KMS-11 (cell line): ENCODE measurements around the gene KLF13.
A peak's percentile ranks its signal among the peaks of the same experiment; 100 is the strongest.

Source experiments
- H2AFZ ChIP-seq: fragments of 200-600 bp; sonication (generic); 2 replicates; pipeline ENCODE4 v1.6.1; 2016; ENCODE audit warnings: antibody characterized with exemption, mixed run types, low read depth
- H3K27ac ChIP-seq: fragments of 200-600 bp; sonication (generic); 2 replicates; pipeline ENCODE4 v1.6.1; 2016; ENCODE audit warnings: mild to moderate bottlenecking, mixed run types
- H3K27me3 ChIP-seq: fragments of 200-600 bp; sonication (generic); 2 replicates; pipeline ENCODE4 v1.6.1; 2017; ENCODE audit warnings: mild to moderate bottlenecking, low read depth, mixed run types, moderate library complexity; ENCODE audit not compliant: insufficient read depth
- H3K36me3 ChIP-seq: fragments of 200-600 bp; sonication (generic); 2 replicates; pipeline ENCODE4 v1.6.1; 2017; ENCODE audit warnings: mild to moderate bottlenecking, mixed run types; ENCODE audit not compliant: insufficient read depth
- H3K4me1 ChIP-seq: fragments of 200-600 bp; sonication (generic); 2 replicates; pipeline ENCODE4 v1.6.1; 2016; ENCODE audit warnings: mild to moderate bottlenecking, low read depth, mixed run types; ENCODE audit not compliant: poor library complexity, severe bottlenecking
- H3K4me2 ChIP-seq: fragments of 200-600 bp; sonication (generic); 2 replicates; pipeline ENCODE4 v1.7.0; 2016; ENCODE audit warnings: mild to moderate bottlenecking, mixed run types
- H3K4me3 ChIP-seq: fragments of 200-600 bp; sonication (generic); IDR thresholded peaks from 2 replicates; pipeline ENCODE4 v1.6.1; 2017; ENCODE audit warnings: low read depth, low read length, mixed read lengths; ENCODE audit not compliant: insufficient read depth
- H3K79me2 ChIP-seq: fragments of 200-600 bp; sonication (generic); 2 replicates; pipeline ENCODE4 v1.6.1; 2016; ENCODE audit warnings: low read depth, mixed run types; ENCODE audit not compliant: insufficient read depth
- H3K9ac ChIP-seq: fragments of 200-600 bp; sonication (generic); 2 replicates; pipeline ENCODE4 v1.6.1; 2016; ENCODE audit warnings: mild to moderate bottlenecking, mixed run types
- H4K20me1 ChIP-seq: fragments of 200-600 bp; sonication (generic); 2 replicates; pipeline ENCODE4 v1.6.1; 2016; ENCODE audit warnings: mild to moderate bottlenecking, mixed run types; ENCODE audit not compliant: insufficient read depth
- TF ChIP-seq, protein P1 (sequence below): fragments of 200-600 bp; sonication (generic); conservative IDR thresholded peaks from 2 replicates; pipeline ENCODE4 v1.6.1; 2017; ENCODE audit warnings: low read depth, mild to moderate bottlenecking, antibody characterized with exemption, low read length, moderate library complexity, mixed read lengths

The KLF13 gene

DNA sequence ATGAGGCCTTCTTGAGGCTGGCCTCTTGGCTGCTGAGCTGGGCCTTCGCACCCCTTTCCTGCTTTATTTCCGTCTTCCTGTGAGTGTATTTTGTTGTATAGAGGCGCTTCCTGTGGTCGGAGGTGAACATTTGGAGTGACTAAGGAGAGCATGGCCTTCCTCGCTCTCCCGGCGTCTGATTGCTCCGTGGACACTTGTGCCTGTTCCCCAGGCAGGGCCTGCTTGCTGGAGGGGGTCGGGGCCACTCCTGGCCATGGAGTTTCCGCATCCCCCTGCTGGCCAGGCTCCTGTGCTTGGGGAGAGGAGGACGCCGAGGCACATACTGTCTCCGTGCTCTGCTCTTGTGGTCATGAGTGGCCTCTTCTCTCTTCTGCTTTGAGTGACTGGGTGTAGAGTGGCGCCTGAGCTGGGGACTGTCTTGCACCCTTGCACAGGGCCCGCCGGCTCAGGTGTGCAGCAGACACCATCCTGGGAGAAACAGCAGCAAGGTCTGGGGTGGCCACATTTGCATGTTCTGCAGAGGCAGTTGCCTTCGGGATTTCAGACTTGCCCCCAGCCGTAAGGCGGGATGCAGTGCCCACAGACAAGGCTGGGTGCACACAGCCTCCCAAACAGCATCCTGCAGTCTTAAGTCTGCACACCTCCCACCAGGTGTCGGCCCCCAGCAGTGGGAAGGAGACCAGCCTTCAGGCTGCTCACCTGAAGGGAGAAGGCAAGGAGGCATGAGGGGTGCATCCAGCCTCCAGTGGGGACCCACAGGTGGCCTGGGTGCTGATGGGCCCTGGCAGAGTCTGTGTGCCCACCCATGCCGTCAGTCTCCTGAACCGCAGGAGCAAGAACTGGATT lies 16.4 kb downstream of the KLF13 start:
- Histone ChIP-seq H2AFZ (no peak overlapping the region), H3K27ac (peak overlapping the region; percentile 95; the same call in 1 of the 2 replicates), H3K4me2 (peak overlapping the region; percentile 99), H4K20me1 (peaks cover 41% of the 10 kb centered on the region), H3K27me3 (no peaks in the 10 kb centered on the region), H3K79me2 (peaks cover 100% of the 10 kb centered on the region), H3K4me1 (peaks cover 95% of the 10 kb centered on the region), H3K9ac (peak overlapping the region; percentile 82; the same call in 1 of the 2 replicates), H3K4me3 (no peak overlapping the region), H3K36me3 (no peaks in the 10 kb centered on the region; the same call in 1 of the 2 replicates)
- TF ChIP-seq, protein P1, sequence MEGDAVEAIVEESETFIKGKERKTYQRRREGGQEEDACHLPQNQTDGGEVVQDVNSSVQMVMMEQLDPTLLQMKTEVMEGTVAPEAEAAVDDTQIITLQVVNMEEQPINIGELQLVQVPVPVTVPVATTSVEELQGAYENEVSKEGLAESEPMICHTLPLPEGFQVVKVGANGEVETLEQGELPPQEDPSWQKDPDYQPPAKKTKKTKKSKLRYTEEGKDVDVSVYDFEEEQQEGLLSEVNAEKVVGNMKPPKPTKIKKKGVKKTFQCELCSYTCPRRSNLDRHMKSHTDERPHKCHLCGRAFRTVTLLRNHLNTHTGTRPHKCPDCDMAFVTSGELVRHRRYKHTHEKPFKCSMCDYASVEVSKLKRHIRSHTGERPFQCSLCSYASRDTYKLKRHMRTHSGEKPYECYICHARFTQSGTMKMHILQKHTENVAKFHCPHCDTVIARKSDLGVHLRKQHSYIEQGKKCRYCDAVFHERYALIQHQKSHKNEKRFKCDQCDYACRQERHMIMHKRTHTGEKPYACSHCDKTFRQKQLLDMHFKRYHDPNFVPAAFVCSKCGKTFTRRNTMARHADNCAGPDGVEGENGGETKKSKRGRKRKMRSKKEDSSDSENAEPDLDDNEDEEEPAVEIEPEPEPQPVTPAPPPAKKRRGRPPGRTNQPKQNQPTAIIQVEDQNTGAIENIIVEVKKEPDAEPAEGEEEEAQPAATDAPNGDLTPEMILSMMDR: no peak

- peaks cover 3% of the 10 kb centered on the region; the same call in 1 of the 2 replicates for H3K36me3 ChIP-seq
- no peak overlapping the region for H3K4me3 ChIP-seq
- H2AFZ ChIP-seq: no peak overlapping the region
- H3K79me2 ChIP-seq: peaks cover 100% of the 10 kb centered on the region
- TF ChIP-seq, protein P1: no peak
- peak overlapping the region; percentile 95; the same call in 1 of the 2 replicates for H3K27ac ChIP-seq
- H3K4me2 ChIP-seq: peak overlapping the region; percentile 99
- H3K4me1 ChIP-seq: peaks cover 95% of the 10 kb centered on the region
- peak overlapping the region; percentile 82; the same call in 1 of the 2 replicates for H3K9ac ChIP-seq
- H3K27me3 ChIP-seq: no peaks in the 10 kb centered on the region
- peaks cover 34% of the 10 kb centered on the region for H4K20me1 ChIP-seq
These were observed 17.2 kb downstream of the KLF13 start for GRCh38 chr15:31343831-31344230.

GRCh38 chr15:31344266-31344665 lies 17.6 kb downstream of the KLF13 start:
- no peak overlapping the region for H2AFZ ChIP-seq
- peak overlapping the region; percentile 99 for H3K4me2 ChIP-seq
- H3K4me3 ChIP-seq: peak overlapping the region; percentile 1
- H3K9ac ChIP-seq: peak overlapping the region; percentile 82; the same call in 1 of the 2 replicates
- H3K36me3 ChIP-seq: peaks cover 3% of the 10 kb centered on the region; the same call in 1 of the 2 replicates
- H3K27me3 ChIP-seq: no peaks in the 10 kb centered on the region
- H3K79me2 ChIP-seq: peaks cover 100% of the 10 kb centered on the region
- H3K4me1 ChIP-seq: peaks cover 95% of the 10 kb centered on the region
- H3K27ac ChIP-seq: peak overlapping the region; percentile 95
- TF ChIP-seq, protein P1: no peak
- H4K20me1 ChIP-seq: peaks cover 30% of the 10 kb centered on the region

GRCh38 chr15:31344823-31345605 lies 18.4 kb downstream of the KLF13 start:
- H3K9ac ChIP-seq: peak overlapping the region; percentile 82
- peak overlapping the region; percentile 95 for H3K27ac ChIP-seq
- H3K27me3 ChIP-seq: no peaks in the 10 kb centered on the region
- no peak overlapping the region for H2AFZ ChIP-seq
- TF ChIP-seq, protein P1: no peak
- peak overlapping the region; percentile 1 for H3K4me3 ChIP-seq
- H3K36me3 ChIP-seq: peaks cover 3% of the 10 kb centered on the region; the same call in 1 of the 2 replicates
- peaks cover 95% of the 10 kb centered on the region for H3K4me1 ChIP-seq
- peaks cover 100% of the 10 kb centered on the region for H3K79me2 ChIP-seq
- H3K4me2 ChIP-seq: peak overlapping the region; percentile 99
- H4K20me1 ChIP-seq: peaks cover 23% of the 10 kb centered on the region
